Hepatocyte (in vitro differentiated cells): ENCODE results near the gene SNX10. TPM values are rescaled to one million over a fixed set of nuclear protein-coding genes. Genes with fewer than 3 reads are reported as not detected.

Source experiments
- DNase-seq: peaks from one replicate; pipeline ENCODE4 v3.0.0-alpha.2; 2016; ENCODE audit warnings: low spot score
- H2AFZ ChIP-seq: fragments of 200-600 bp; sonication (generic); 2 replicates; pipeline ENCODE4 v1.6.0; 2016; ENCODE audit warnings: antibody characterized with exemption, mild to moderate bottlenecking
- H3K27ac ChIP-seq: fragments of 200-600 bp; sonication (generic); 2 replicates; pipeline ENCODE4 v1.5.1; 2016; ENCODE audit warnings: mild to moderate bottlenecking
- H3K27me3 ChIP-seq: fragments of 200-600 bp; sonication (generic); 2 replicates; pipeline ENCODE4 v1.6.1; 2016
- H3K36me3 ChIP-seq: fragments of 200-600 bp; sonication (generic); replicated peaks from 2 replicates; pipeline ENCODE4 v1.5.1; 2016; ENCODE audit warnings: low read depth; ENCODE audit not compliant: insufficient read depth
- H3K4me1 ChIP-seq: fragments of 200-600 bp; sonication (generic); 2 replicates; pipeline ENCODE4 v1.5.1; 2016; ENCODE audit warnings: mild to moderate bottlenecking, moderate library complexity; ENCODE audit not compliant: insufficient read depth
- H3K4me2 ChIP-seq: fragments of 200-600 bp; sonication (generic); 2 replicates; pipeline ENCODE4 v1.6.0; 2016
- H3K4me3 ChIP-seq: fragments of 200-600 bp; sonication (generic); 2 replicates; pipeline ENCODE4 v1.5.1; 2016; ENCODE audit warnings: mild to moderate bottlenecking
- H3K79me2 ChIP-seq: fragments of 200-600 bp; sonication (generic); 2 replicates; pipeline ENCODE4 v1.6.0; 2017; ENCODE audit warnings: mild to moderate bottlenecking
- H3K9me2 ChIP-seq: fragments of 200-600 bp; sonication (generic); replicated peaks from 2 replicates; pipeline ENCODE4 v1.6.0; 2017; ENCODE audit warnings: mild to moderate bottlenecking; ENCODE audit not compliant: insufficient read depth
- H3K9me3 ChIP-seq: fragments of 200-600 bp; sonication (generic); 2 replicates; pipeline ENCODE4 v1.5.1; 2016; ENCODE audit warnings: low read depth, mild to moderate bottlenecking
- H4K20me1 ChIP-seq: fragments of 200-600 bp; sonication (generic); 2 replicates; pipeline ENCODE4 v1.6.0; 2016; ENCODE audit warnings: mild to moderate bottlenecking; ENCODE audit not compliant: insufficient read depth, poor library complexity, severe bottlenecking
- CTCF ChIP-seq: fragments of 200-600 bp; sonication (generic); IDR thresholded peaks from 2 replicates; pipeline ENCODE4 v1.5.1; 2016; ENCODE audit warnings: antibody characterized with exemption, mild to moderate bottlenecking; ENCODE audit not compliant: poor library complexity
- EZH2 ChIP-seq: fragments of 200-600 bp; sonication (generic); IDR thresholded peaks from 2 replicates; pipeline ENCODE4 v1.6.1; 2016; ENCODE audit warnings: antibody characterized with exemption, mild to moderate bottlenecking, borderline replicate concordance
- EZH2phosphoT487 ChIP-seq: fragments of 200-600 bp; sonication (generic); IDR thresholded peaks from one replicate; pipeline ENCODE4 v1.6.1; 2018; ENCODE audit warnings: antibody characterized with exemption, mild to moderate bottlenecking, low read depth, moderate library complexity; ENCODE audit not compliant: unreplicated experiment, severe bottlenecking
- WGBS: methylation state at CpG from one replicate; pipeline ENCODE4 v1.1.6; 2016; ENCODE audit warnings: low lambda C conversion rate; ENCODE audit errors: missing lambda C conversion rate; 5-methylcytosine and 5-hydroxymethylcytosine counted together
- polyA plus RNA-seq: library from polyadenylated mRNA; unstranded; fragments of >200 nt; fragmentation: Nextera tagmentation; extraction: Ambion mirVana; gene quantifications from 2 replicates; pipeline ENCODE4 v1.2.1, GENCODE V29; 2016
- total RNA-seq: library from RNA; depleted of rRNA; stranded (reverse); fragments of >200 nt; gene quantifications from 2 replicates; pipeline ENCODE4 v1.2.3, GENCODE V29; 2014

The SNX10 gene
- total and polyA plus RNA-seq, 2 experiments from 2014 or later = 6.1 to 8.2 TPM

GRCh38 chr7:26374647-26375373 is 83.1 kb downstream of the SNX10 start:
- Histone ChIP-seq H3K27ac (no peak overlapping the region), H3K27me3 (peaks cover 28% of the 10 kb centered on the region), H3K4me3 (no peak overlapping the region), H3K9me2 (no peaks in the 10 kb centered on the region), H3K4me1 (no peaks in the 10 kb centered on the region), H3K36me3 (no peaks in the 10 kb centered on the region), H3K9me3 (no peaks in the 10 kb centered on the region), H3K4me2 (peak overlapping the region; percentile 95), H4K20me1 (no peaks in the 10 kb centered on the region), H2AFZ (no peak overlapping the region), H3K79me2 (no peaks in the 10 kb centered on the region)
- WGBS = 84% methylated on average over 6 of the region's 6 CpGs
- TF ChIP-seq EZH2phosphoT487 (no peak), CTCF (no peak), EZH2 (no peak)
- DNase-seq = no peak

- no peak for DNase-seq
- H3K9me3 ChIP-seq = no peaks in the 10 kb centered on the region
- H3K9me2 ChIP-seq = no peaks in the 10 kb centered on the region
- peak overlapping the region; percentile 18 for H3K4me3 ChIP-seq
- no peak overlapping the region for H2AFZ ChIP-seq
- peaks cover 28% of the 10 kb centered on the region for H3K27me3 ChIP-seq
- H3K4me2 ChIP-seq = peak overlapping the region; percentile 95
- TF ChIP-seq EZH2 = peak; percentile 5
- TF ChIP-seq EZH2phosphoT487 = no peak
- no peak for TF ChIP-seq CTCF
- H3K4me1 ChIP-seq = no peaks in the 10 kb centered on the region
- H3K36me3 ChIP-seq = no peaks in the 10 kb centered on the region
- no peak overlapping the region for H3K27ac ChIP-seq
- WGBS = 19% methylated on average over 6 of the region's 14 CpGs
- no peaks in the 10 kb centered on the region for H4K20me1 ChIP-seq
- H3K79me2 ChIP-seq = no peaks in the 10 kb centered on the region
These were observed 84.1 kb downstream of the SNX10 start for GRCh38 chr7:26375726-26376174.

GRCh38 chr7:26376175-26376917 is 84.7 kb downstream of the SNX10 start:
- Histone ChIP-seq H4K20me1 (no peaks in the 10 kb centered on the region), H3K36me3 (no peaks in the 10 kb centered on the region), H3K4me3 (peak overlapping the region; percentile 51), H3K4me1 (no peaks in the 10 kb centered on the region), H3K27ac (no peak overlapping the region), H3K4me2 (peak overlapping the region; percentile 95), H2AFZ (peak overlapping the region; percentile 91), H3K9me3 (no peaks in the 10 kb centered on the region), H3K27me3 (peaks cover 28% of the 10 kb centered on the region), H3K79me2 (no peaks in the 10 kb centered on the region), H3K9me2 (no peaks in the 10 kb centered on the region)
- TF ChIP-seq CTCF (no peak), EZH2phosphoT487 (peak; percentile 74), EZH2 (peak; percentile 77)
- DNase-seq = peak; percentile 63
- WGBS = under 1% methylated on average over 48 of the region's 88 CpGs
